Subcutaneous adipose tissue (tissue), 4 donors: ENCODE measurements around the gene S100A5. TPM values are rescaled to one million over a fixed set of nuclear protein-coding genes. Genes with fewer than 3 reads are reported as not detected.

ENCODE experiments used
- total RNA-seq, 4 donors: library from RNA; depleted of rRNA; stranded (reverse); fragments of >200 nt; gene quantifications; one replicate each; pipeline ENCODE4 v1.1.0, GENCODE V29; 2016
- TF ChIP-seq, protein P1 (sequence below): fragments of 450-650 bp; IDR thresholded peaks from one replicate; pipeline ENCODE4 v1.5.1; 2016; ENCODE audit warnings: low read depth, mild to moderate bottlenecking, control low read depth, antibody characterized with exemption, moderate library complexity

Gene S100A5
- total RNA-seq, 4 donors from 2014 or later: not detected

DNA sequence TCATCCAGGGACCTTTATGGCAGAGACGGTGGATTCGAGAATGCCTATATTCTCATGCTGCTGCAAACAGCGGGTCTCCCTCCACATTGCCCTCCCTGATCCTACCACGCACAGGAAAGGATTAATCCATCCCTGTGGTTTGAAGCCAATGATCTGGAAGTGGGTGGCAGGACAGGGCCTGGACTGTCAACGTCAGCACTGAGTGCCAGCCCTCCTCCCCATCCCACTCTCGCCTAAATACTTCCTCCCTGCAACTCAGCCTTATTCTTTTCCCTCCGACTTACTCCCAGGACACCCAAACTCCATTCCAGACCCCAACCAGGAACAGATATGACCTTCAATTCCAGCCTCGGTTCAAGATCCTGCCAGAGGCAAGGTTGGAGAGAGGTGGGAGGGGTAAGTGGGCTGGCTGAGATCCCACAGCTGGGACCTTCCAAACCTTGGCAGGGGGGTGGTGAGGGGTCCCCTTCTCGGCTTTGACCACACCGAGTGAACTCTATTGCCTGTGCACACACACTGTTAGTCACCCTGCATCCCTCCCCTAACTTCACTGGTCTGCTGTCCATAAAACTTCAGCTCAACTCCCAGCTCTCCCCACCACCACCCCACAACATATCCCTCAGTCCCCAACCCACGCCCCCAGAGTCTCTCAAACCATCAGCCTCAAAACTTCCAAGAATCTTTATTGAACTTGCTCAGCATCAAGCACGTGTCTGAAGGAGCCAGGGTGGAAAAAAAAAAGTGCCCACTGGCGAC is 2.4 kb upstream of the S100A5 start:
- TF ChIP-seq, protein P1, sequence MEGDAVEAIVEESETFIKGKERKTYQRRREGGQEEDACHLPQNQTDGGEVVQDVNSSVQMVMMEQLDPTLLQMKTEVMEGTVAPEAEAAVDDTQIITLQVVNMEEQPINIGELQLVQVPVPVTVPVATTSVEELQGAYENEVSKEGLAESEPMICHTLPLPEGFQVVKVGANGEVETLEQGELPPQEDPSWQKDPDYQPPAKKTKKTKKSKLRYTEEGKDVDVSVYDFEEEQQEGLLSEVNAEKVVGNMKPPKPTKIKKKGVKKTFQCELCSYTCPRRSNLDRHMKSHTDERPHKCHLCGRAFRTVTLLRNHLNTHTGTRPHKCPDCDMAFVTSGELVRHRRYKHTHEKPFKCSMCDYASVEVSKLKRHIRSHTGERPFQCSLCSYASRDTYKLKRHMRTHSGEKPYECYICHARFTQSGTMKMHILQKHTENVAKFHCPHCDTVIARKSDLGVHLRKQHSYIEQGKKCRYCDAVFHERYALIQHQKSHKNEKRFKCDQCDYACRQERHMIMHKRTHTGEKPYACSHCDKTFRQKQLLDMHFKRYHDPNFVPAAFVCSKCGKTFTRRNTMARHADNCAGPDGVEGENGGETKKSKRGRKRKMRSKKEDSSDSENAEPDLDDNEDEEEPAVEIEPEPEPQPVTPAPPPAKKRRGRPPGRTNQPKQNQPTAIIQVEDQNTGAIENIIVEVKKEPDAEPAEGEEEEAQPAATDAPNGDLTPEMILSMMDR: no peak

DNA sequence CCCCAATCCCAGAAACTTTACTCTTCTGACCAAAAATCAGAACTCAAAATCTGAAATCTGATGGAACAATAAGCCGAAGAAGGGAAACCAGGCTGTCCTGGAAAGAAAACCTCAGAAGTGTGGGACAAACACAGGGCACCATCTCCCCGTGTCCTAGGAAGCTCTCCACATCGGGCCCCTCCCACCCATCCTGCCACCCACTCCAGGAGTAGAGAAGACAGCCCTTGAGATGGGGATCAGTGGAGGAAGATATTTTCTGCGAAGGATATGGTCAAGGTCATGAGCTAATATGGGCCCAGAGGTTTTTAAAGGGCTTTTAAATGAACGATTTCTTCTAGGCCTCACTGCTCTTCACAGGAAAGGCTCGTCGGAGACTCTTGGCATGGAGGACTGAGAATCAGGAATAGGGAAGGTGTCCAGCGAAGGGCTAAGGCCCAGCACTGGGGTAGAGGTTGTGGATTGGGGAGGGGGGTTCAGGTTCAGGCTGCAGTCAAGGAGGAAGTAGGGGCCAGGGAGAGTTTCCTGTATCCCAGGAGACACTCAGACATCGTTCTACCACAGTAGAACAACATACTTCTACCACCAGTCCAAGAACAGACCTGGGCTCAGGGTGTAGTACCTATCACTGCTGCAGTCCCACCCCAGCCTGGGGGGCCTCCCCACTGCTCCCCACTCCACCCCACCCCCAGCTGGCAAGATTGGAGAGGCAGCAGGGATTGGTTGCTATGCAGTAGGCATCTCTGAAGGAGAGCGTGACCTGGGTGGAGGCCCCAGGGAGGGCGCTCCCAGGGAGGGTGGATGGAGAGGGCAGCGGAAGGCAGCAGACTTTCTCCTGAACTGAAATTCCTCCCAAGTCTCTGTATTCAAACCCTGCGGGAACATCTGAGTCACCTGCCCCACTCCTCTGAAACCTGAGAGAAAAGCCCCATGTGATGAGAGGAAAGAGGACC is 1.2 kb upstream of the S100A5 start:
- TF ChIP-seq, protein P1: no peak

DNA sequence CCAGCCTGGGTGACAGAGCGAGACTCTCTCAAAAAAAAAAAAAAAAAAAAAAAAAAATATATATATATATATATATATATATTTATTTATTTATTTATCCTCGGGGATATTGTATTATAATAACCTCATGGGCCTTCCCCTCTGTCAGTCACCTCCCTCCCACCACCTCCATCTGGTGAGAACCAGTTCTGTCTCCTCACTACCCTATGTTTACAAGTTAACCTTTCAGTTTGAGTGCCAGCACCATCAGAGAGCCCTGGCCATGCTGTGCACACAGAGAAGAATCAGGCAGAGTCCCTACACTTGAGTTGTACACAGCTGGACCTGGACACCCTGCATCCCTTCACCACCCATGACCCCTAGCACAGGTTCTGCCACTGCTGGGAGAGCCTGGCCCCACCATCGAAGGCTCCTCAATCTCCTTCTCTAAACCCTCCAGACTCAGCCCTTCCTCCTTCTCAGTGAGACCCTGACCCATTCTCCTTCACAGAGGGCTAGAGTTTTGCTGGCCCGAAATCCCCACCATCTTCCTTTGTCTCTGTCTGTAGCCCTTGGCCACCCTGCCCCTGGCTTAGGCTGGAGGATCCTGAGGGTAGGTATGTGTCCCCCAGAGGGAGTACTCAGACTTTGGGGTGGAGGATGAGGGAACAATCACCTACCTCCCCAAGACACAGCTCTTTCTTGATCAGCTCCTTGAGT is 1.2 kb downstream of the S100A5 start:
- TF ChIP-seq, protein P1: no peak

DNA sequence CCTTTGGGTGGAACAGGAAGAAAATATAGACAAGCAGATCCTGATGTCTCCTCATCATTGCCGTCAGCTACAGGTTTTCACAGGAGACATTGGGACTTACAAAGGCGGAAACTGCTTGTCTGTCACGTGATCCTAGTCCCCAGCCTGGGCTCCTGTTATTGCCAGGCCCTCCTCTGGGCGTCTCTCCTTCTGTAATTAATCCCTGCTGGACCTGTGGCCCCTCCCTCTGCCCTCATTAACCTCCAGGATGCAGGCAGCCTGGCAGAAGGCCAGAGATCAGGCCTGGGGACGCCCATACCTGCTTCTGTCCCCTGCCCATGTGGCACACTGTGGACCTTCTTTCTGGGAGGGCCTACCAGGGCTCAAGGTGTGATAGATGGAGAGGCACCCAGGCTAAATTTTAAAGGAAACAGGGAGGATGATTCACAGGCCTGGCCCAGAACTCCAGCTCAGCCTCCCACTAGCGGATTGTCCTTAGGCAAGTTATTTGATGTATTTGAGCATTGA is 2.4 kb downstream of the S100A5 start:
- TF ChIP-seq, protein P1: no peak

DNA sequence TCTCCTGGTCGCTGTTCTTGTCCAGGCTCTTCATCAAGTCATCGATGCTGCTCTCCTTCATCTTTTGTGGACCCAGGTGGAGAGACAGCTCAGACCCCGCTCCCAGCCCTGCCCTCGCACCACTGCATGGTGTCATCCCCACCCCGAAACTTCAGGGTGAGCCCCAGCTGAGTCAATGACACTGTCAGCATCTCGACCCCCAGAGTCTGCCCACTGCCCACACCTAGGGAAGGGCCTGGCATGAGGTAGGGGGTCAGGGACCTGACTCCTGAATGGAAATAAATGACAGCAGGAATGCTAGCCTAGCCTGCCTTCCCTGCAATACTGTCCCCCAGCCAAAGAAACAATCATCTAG is 3.4 kb downstream of the S100A5 start:
- TF ChIP-seq, protein P1: no peak

DNA sequence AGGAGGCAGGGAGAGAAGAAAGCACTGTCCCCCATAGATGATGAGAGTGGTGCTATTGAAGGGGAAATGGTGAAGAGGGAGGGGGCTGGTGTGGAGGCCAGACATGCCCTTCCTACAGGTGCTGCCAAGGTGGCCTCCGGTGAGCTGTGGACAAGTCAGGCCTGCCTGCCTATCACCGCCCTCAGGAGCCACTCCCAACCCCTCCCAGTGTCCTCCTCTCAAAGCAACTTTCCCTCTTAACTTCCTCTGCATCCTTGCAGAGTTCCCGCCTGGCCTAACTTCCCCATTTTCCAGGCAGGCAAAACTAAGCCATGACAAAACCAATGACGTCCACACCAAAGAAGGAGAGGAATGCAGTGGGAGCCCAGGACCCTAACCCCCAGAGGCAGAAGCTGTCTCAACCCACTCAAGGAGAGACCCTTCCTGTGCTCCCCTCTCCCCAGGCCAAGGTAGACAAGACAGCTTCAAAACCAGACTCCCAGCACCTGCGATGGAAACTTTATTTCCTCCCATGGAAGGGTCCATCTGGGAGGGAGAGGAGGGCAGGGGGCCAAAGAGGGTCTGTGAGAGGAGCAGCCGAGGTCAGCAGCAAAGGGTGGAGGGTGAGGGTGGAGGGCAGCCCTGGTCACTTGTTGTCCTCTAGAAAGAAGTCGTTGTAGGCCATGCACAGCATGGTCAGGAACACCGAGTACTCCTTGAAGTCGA is 3.9 kb downstream of the S100A5 start:
- TF ChIP-seq, protein P1: no peak
